IMR-90 (cell line): Measurements from ENCODE around the gene GAB1. TPM values are rescaled to one million over a fixed set of nuclear protein-coding genes. Genes with fewer than 3 reads are reported as not detected.

Source experiments
- ATAC-seq: fragments of 200-7000 bp; cut with Tn5 transposase; 2 replicates; pipeline ENCODE4 v1.9.1; 2020; ENCODE audit warnings: low read depth, mild to moderate bottlenecking, moderate library complexity
- BruUV-seq: library from RNA; stranded (reverse); fragments of 400-500 nt; replicated peaks from 2 replicates; lab custom pipeline; 2021; lab: Mats Ljungman, UMichigan
- CTCF ChIA-PET: fragments of 300-600 bp; formaldehyde crosslinking; extraction: SDS; loops from one replicate; lab custom pipeline; 2021; ENCODE audit warnings: antibody characterized with exemption; lab: Yijun Ruan, JAX
- POLR2A ChIA-PET: fragments of 300-600 bp; sonication (Branson Sonifier 250); formaldehyde crosslinking; loops from one replicate; lab custom pipeline; 2022; ENCODE audit warnings: antibody characterized with exemption; ENCODE audit not compliant: unreplicated experiment; lab: Charles Lee
- DNase-seq: peaks from one replicate; pipeline ENCODE4 v3.0.0; 2013
- H2AFZ ChIP-seq: replicated peaks from 2 replicates; pipeline ENCODE3; 2013; ENCODE audit warnings: low read length, mild to moderate bottlenecking; ENCODE audit not compliant: poor library complexity
- H2AK5ac ChIP-seq: 2 replicates; pipeline ENCODE4 v1.6.1; 2013; ENCODE audit warnings: low read depth, low read length, inconsistent platforms
- H2AK9ac ChIP-seq: replicated peaks from 2 replicates; pipeline ENCODE3; 2013; ENCODE audit warnings: mild to moderate bottlenecking, low read depth, low read length, moderate library complexity; ENCODE audit not compliant: poor library complexity
- H2BK120ac ChIP-seq: 2 replicates; pipeline ENCODE4 v1.6.1; 2013; ENCODE audit warnings: low read depth, low read length, inconsistent platforms
- H2BK15ac ChIP-seq: 3 replicates; pipeline ENCODE4 v1.6.1; 2013; ENCODE audit warnings: low read depth, low read length, inconsistent platforms
- H2BK20ac ChIP-seq: 2 replicates; pipeline ENCODE4 v1.6.1; 2013; ENCODE audit warnings: low read depth, mild to moderate bottlenecking, inconsistent platforms, low read length, moderate library complexity
- H2BK5ac ChIP-seq: 2 replicates; pipeline ENCODE4 v1.6.1; 2013; ENCODE audit warnings: mild to moderate bottlenecking, low read depth, low read length, inconsistent platforms; ENCODE audit not compliant: poor library complexity, severe bottlenecking
- H3K14ac ChIP-seq: replicated peaks from 2 replicates; pipeline ENCODE4 v1.6.1; 2013; ENCODE audit warnings: low read depth, low read length, inconsistent platforms
- H3K18ac ChIP-seq: 2 replicates; pipeline ENCODE4 v1.6.1; 2013; ENCODE audit warnings: low read depth, low read length, control low read depth
- H3K23ac ChIP-seq: 2 replicates; pipeline ENCODE4 v1.6.1; 2013; ENCODE audit warnings: low read depth, low read length, inconsistent platforms
- H3K27ac ChIP-seq: 2 replicates; pipeline ENCODE4 v1.5.1; 2013; ENCODE audit warnings: mild to moderate bottlenecking, control low read depth, low read length; ENCODE audit not compliant: insufficient read depth
- H3K27me3 ChIP-seq: 2 replicates; pipeline ENCODE4 v1.6.1; 2013; ENCODE audit warnings: low read length; ENCODE audit not compliant: control insufficient read depth, insufficient read depth
- H3K36me3 ChIP-seq: 2 replicates; pipeline ENCODE4 v1.6.1; 2013; ENCODE audit warnings: low read length, mixed read lengths; ENCODE audit not compliant: control insufficient read depth, insufficient read depth
- H3K4ac ChIP-seq: 2 replicates; pipeline ENCODE4 v1.6.1; 2013; ENCODE audit warnings: low read depth, low read length, inconsistent platforms
- H3K4me1 ChIP-seq: 2 replicates; pipeline ENCODE4 v1.6.1; 2013; ENCODE audit warnings: low read length, mixed read lengths; ENCODE audit not compliant: control insufficient read depth, insufficient read depth
- H3K4me2 ChIP-seq: 2 replicates; pipeline ENCODE4 v1.6.1; 2013; ENCODE audit warnings: low read depth, mild to moderate bottlenecking, control low read depth, low read length, moderate library complexity
- H3K4me3 ChIP-seq: 2 replicates; pipeline ENCODE4 v1.5.1; 2013; ENCODE audit warnings: low read depth, mild to moderate bottlenecking, control low read depth, low read length, moderate library complexity; ENCODE audit not compliant: insufficient read depth
- H3K56ac ChIP-seq: 2 replicates; pipeline ENCODE4 v1.6.1; 2013; ENCODE audit warnings: low read length, inconsistent platforms; ENCODE audit not compliant: insufficient read depth; ENCODE audit errors: extremely low read depth
- H3K79me1 ChIP-seq, 2 experiments: 2 replicates each; pipeline ENCODE4 v1.6.1; 2013; ENCODE audit warnings: low read length in 2 of 2, inconsistent platforms in 1 of 2, low read depth in 1 of 2
- H3K9ac ChIP-seq: 2 replicates; pipeline ENCODE4 v1.6.1; 2013; ENCODE audit warnings: low read depth, low read length, control low read depth
- H3K9me1 ChIP-seq: 2 replicates; pipeline ENCODE4 v1.6.1; 2013; ENCODE audit warnings: low read length, inconsistent platforms; ENCODE audit not compliant: insufficient read depth
- H3K9me3 ChIP-seq: 2 replicates; pipeline ENCODE4 v1.6.1; 2013; ENCODE audit warnings: low read length; ENCODE audit not compliant: control insufficient read depth, insufficient read depth
- H4K20me1 ChIP-seq: 2 replicates; pipeline ENCODE4 v1.6.1; 2013; ENCODE audit warnings: low read length, inconsistent platforms; ENCODE audit not compliant: insufficient read depth
- H4K5ac ChIP-seq: 2 replicates; pipeline ENCODE4 v1.6.1; 2013; ENCODE audit warnings: mild to moderate bottlenecking, low read depth, low read length, control low read depth
- H4K8ac ChIP-seq, 2 experiments: 2 replicates each; pipeline ENCODE4 v1.6.1; 2013; ENCODE audit warnings: low read depth in 2 of 2, low read length in 2 of 2, control low read depth in 1 of 2, inconsistent platforms in 1 of 2
- H4K91ac ChIP-seq: 2 replicates; pipeline ENCODE4 v1.6.1; 2013; ENCODE audit warnings: low read depth, low read length, inconsistent platforms; ENCODE audit not compliant: insufficient read depth
- NFE2L2 ChIP-seq: fragments of 150-350 bp; IDR thresholded peaks from 2 replicates; pipeline ENCODE4 v1.6.1; 2016; ENCODE audit warnings: low read depth, mild to moderate bottlenecking, low read length
- RCOR1 ChIP-seq: IDR thresholded peaks from 2 replicates; pipeline ENCODE4 v1.6.1; 2012; ENCODE audit warnings: mild to moderate bottlenecking, low read length, improper control_type of control experiment; ENCODE audit not compliant: insufficient replicate concordance
- RFX5 ChIP-seq: IDR thresholded peaks from 2 replicates; pipeline ENCODE4 v1.8.0; 2012; ENCODE audit warnings: low read depth, mild to moderate bottlenecking, low read length, moderate library complexity
- WGBS, 2 experiments: methylation state at CpG; one replicate each; pipeline versions ENCODE4 v1.1.5 to v1.1.7; 2013; ENCODE audit warnings: missing lambda C conversion rate in 2 of 2; ENCODE audit not compliant: insufficient read length in 1 of 2; ENCODE audit errors: extremely low coverage in 2 of 2; 5-methylcytosine and 5-hydroxymethylcytosine counted together
- dilution Hi-C: fragments of 300-500 bp; cut with HindIII; formaldehyde crosslinking; loops from one replicate; pipeline ENCODE4 v1.14.3; 2018; ENCODE audit warnings: low sequenced_read_pairs; ENCODE audit not compliant: unreplicated experiment
- in situ Hi-C: fragments of 300-500 bp; cut with MboI; formaldehyde crosslinking; loops from 3 replicates; pipeline ENCODE4 v1.14.3; 2019; ENCODE audit warnings: low sequenced_read_pairs, inconsistent platforms, mixed read lengths
- intact Hi-C: fragments of 100-400 bp; cut with micrococcal nuclease; formaldehyde crosslinking; loops from 2 replicates; pipeline ENCODE4 v1.10.0; 2022
- polyA plus RNA-seq, 3 experiments: library from polyadenylated mRNA; depleted of rRNA; stranded (reverse); fragments of >200 nt; gene quantifications; 2 replicates each; pipeline ENCODE4 v1.2.3, GENCODE V29; 2012; ENCODE audit warnings: low replicate concordance in 1 of 3
- total RNA-seq: library from RNA; depleted of rRNA; stranded (reverse); fragments of >200 nt; gene quantifications from 2 replicates; pipeline ENCODE4 v1.2.3, GENCODE V29; 2012
- TF ChIP-seq, protein P1 (sequence below): conservative IDR thresholded peaks from 2 replicates; pipeline ENCODE4 v1.5.1; 2012; ENCODE audit warnings: mild to moderate bottlenecking, low read depth, low read length, improper control_type of control experiment
- TF ChIP-seq, protein P2 (sequence below): fragments of 150-350 bp; IDR thresholded peaks from 2 replicates; pipeline ENCODE4 v1.6.1; 2017; ENCODE audit warnings: mild to moderate bottlenecking, antibody characterized with exemption, low read length, low read depth
- TF ChIP-seq, protein P3 (sequence below): fragments of 150-350 bp; IDR thresholded peaks from 2 replicates; pipeline ENCODE4 v1.6.1; 2016; ENCODE audit warnings: low read depth, mild to moderate bottlenecking, low read length, moderate library complexity, borderline replicate concordance

Gene GAB1
- total and polyA plus RNA-seq, 2 of the 4 experiments (the other 2 are of a cell fraction) = 2.8 to 12.0 TPM

DNA sequence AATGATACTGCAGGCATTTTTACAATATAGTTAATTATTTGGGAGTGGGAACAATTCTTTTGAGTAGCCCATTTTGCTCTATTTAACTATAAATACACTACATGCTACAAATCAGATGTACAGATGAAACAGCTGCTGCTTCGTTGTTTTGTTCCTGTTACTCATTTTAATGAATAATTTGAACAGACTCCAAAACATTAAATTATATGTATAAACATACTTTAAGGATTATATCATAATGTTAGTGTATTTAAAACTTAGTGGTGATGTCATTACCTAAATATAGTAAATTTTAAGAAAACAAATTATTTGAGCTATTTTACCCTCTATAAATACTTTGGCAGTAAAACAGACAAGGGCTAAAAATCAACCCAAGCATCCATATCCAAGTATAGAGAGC is 60.7 kb downstream of the GAB1 start:
- Histone ChIP-seq H2BK5ac (peak overlapping the region; percentile 98), H3K23ac (peak overlapping the region; percentile 79; the same call in 1 of the 2 replicates), H3K27ac (peak overlapping the region; percentile 79; the same call in 1 of the 2 replicates), H2AK9ac (no peak overlapping the region), H2AK5ac (no peak overlapping the region), H3K36me3 (no peaks in the 10 kb centered on the region), H3K27me3 (no peaks in the 10 kb centered on the region), H3K18ac (no peak overlapping the region), H2BK15ac (no peak overlapping the region), H3K4ac (no peak overlapping the region), H3K9me1 (peaks cover 9% of the 10 kb centered on the region), H3K79me1 (peaks cover 15 to 43% of the 10 kb centered on the region in 2 experiments), H3K4me2 (no peak overlapping the region; the same call in 1 of the 2 replicates), H3K9me3 (no peaks in the 10 kb centered on the region), H4K5ac (no peak overlapping the region), H2AFZ (no peak overlapping the region), H3K4me3 (no peak overlapping the region), H4K91ac (no peak overlapping the region), H2BK20ac (no peak overlapping the region), H3K4me1 (peaks cover 7% of the 10 kb centered on the region), H3K9ac (no peak overlapping the region), H3K14ac (no peak overlapping the region), H3K56ac (no peak overlapping the region), H4K20me1 (peaks cover 3% of the 10 kb centered on the region; the same call in 1 of the 2 replicates), H4K8ac (no peak overlapping the region; a peak in 1 of 4 replicates), H2BK120ac (no peak overlapping the region)
- WGBS, 2 experiments = no CpG with 5 or more reads among the region's 1 CpG
- peak; percentile 42 for ATAC-seq
- no peak for TF ChIP-seq NFE2L2
- no peak for TF ChIP-seq RFX5
- no peak for TF ChIP-seq RCOR1
- TF ChIP-seq, protein P1, sequence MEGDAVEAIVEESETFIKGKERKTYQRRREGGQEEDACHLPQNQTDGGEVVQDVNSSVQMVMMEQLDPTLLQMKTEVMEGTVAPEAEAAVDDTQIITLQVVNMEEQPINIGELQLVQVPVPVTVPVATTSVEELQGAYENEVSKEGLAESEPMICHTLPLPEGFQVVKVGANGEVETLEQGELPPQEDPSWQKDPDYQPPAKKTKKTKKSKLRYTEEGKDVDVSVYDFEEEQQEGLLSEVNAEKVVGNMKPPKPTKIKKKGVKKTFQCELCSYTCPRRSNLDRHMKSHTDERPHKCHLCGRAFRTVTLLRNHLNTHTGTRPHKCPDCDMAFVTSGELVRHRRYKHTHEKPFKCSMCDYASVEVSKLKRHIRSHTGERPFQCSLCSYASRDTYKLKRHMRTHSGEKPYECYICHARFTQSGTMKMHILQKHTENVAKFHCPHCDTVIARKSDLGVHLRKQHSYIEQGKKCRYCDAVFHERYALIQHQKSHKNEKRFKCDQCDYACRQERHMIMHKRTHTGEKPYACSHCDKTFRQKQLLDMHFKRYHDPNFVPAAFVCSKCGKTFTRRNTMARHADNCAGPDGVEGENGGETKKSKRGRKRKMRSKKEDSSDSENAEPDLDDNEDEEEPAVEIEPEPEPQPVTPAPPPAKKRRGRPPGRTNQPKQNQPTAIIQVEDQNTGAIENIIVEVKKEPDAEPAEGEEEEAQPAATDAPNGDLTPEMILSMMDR = no peak
- TF ChIP-seq, protein P2, sequence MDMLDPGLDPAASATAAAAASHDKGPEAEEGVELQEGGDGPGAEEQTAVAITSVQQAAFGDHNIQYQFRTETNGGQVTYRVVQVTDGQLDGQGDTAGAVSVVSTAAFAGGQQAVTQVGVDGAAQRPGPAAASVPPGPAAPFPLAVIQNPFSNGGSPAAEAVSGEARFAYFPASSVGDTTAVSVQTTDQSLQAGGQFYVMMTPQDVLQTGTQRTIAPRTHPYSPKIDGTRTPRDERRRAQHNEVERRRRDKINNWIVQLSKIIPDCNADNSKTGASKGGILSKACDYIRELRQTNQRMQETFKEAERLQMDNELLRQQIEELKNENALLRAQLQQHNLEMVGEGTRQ = no peak
- TF ChIP-seq, protein P3, sequence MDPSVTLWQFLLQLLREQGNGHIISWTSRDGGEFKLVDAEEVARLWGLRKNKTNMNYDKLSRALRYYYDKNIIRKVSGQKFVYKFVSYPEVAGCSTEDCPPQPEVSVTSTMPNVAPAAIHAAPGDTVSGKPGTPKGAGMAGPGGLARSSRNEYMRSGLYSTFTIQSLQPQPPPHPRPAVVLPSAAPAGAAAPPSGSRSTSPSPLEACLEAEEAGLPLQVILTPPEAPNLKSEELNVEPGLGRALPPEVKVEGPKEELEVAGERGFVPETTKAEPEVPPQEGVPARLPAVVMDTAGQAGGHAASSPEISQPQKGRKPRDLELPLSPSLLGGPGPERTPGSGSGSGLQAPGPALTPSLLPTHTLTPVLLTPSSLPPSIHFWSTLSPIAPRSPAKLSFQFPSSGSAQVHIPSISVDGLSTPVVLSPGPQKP = no peak
- peak; percentile 82 for DNase-seq
- BruUV-seq = no TSS peak
- intact Hi-C loops (loop anchor here (2.0 to 5.0 kb wide), 2 partner anchors 85 to 195 kb away; no protein-coding TSS in a partner anchor), in situ Hi-C loops (no loop called here), dilution Hi-C loops (no loop called here)
- CTCF ChIA-PET = interaction anchor here (0.6 to 1.5 kb wide), 3 partner anchors 10 to 161 kb away, joined by 4 to 6 read pairs (median 4); no protein-coding TSS in a partner anchor
- POLR2A ChIA-PET = no interaction called here
